Smooth muscle cell (in vitro differentiated cells): ENCODE data around the gene HPCAL1. TPM values are rescaled to one million over a fixed set of nuclear protein-coding genes. Genes with fewer than 3 reads are reported as not detected.

Source experiments
- DNase-seq: peaks from one replicate; lab custom pipeline; 2025; ENCODE audit not compliant: unreplicated experiment; lab: John Stamatoyannopoulos, UW
- H2AFZ ChIP-seq: fragments of 200-600 bp; sonication (generic); 2 replicates; pipeline ENCODE4 v1.6.0; 2016; ENCODE audit warnings: antibody characterized with exemption, low read depth, mild to moderate bottlenecking
- H3F3A ChIP-seq: fragments of 200-600 bp; sonication (generic); 2 replicates; pipeline ENCODE4 v1.6.0; 2017; ENCODE audit warnings: antibody characterized with exemption, low read depth
- H3K27ac ChIP-seq: fragments of 200-600 bp; sonication (generic); 2 replicates; pipeline ENCODE4 v1.5.1; 2016; ENCODE audit warnings: low read depth, mild to moderate bottlenecking
- H3K27me3 ChIP-seq: fragments of 200-600 bp; sonication (generic); 2 replicates; pipeline ENCODE4 v1.6.1; 2016; ENCODE audit warnings: low read depth, mild to moderate bottlenecking
- H3K36me3 ChIP-seq: fragments of 200-600 bp; sonication (generic); 2 replicates; pipeline ENCODE4 v1.5.1; 2016; ENCODE audit warnings: low read depth
- H3K4me1 ChIP-seq: fragments of 200-600 bp; sonication (generic); 2 replicates; pipeline ENCODE4 v1.5.1; 2016; ENCODE audit warnings: low read depth
- H3K4me2 ChIP-seq: fragments of 200-600 bp; sonication (generic); 2 replicates; pipeline ENCODE4 v1.6.0; 2016; ENCODE audit warnings: mild to moderate bottlenecking
- H3K4me3 ChIP-seq: fragments of 200-600 bp; sonication (generic); 2 replicates; pipeline ENCODE4 v1.5.1; 2016; ENCODE audit warnings: mild to moderate bottlenecking
- H3K79me2 ChIP-seq: fragments of 200-600 bp; sonication (generic); 2 replicates; pipeline ENCODE4 v1.6.0; 2016; ENCODE audit warnings: low read depth, mild to moderate bottlenecking
- H3K9ac ChIP-seq: fragments of 200-600 bp; sonication (generic); 2 replicates; pipeline ENCODE4 v1.6.0; 2016; ENCODE audit warnings: low read depth
- H3K9me3 ChIP-seq: fragments of 200-600 bp; sonication (generic); replicated peaks from 2 replicates; pipeline ENCODE4 v1.5.1; 2016; ENCODE audit warnings: low read depth
- H4K20me1 ChIP-seq: fragments of 200-600 bp; sonication (generic); 2 replicates; pipeline ENCODE4 v1.6.0; 2016; ENCODE audit warnings: low read depth
- WGBS: methylation state at CpG from one replicate; pipeline ENCODE4 v1.1.7; 2016; ENCODE audit warnings: low lambda C conversion rate; 5-methylcytosine and 5-hydroxymethylcytosine counted together
- polyA plus RNA-seq: library from polyadenylated mRNA; unstranded; fragments of >200 nt; fragmentation: Nextera tagmentation; extraction: Ambion mirVana; gene quantifications from 2 replicates; pipeline ENCODE4 v1.2.1, GENCODE V29; 2016
- total RNA-seq: library from RNA; depleted of rRNA; stranded (reverse); fragments of >200 nt; gene quantifications from 2 replicates; pipeline ENCODE4 v1.2.3, GENCODE V29; 2014
- TF ChIP-seq, protein P1 (sequence below): fragments of 200-600 bp; sonication (generic); IDR thresholded peaks from 2 replicates; pipeline ENCODE4 v1.5.1; 2017; ENCODE audit warnings: borderline replicate concordance, mild to moderate bottlenecking, antibody characterized with exemption; ENCODE audit not compliant: insufficient read depth, poor library complexity, severe bottlenecking

The HPCAL1 gene
- total and polyA plus RNA-seq, 2 experiments from 2014 or later = 11.7 to 15.8 TPM

DNA sequence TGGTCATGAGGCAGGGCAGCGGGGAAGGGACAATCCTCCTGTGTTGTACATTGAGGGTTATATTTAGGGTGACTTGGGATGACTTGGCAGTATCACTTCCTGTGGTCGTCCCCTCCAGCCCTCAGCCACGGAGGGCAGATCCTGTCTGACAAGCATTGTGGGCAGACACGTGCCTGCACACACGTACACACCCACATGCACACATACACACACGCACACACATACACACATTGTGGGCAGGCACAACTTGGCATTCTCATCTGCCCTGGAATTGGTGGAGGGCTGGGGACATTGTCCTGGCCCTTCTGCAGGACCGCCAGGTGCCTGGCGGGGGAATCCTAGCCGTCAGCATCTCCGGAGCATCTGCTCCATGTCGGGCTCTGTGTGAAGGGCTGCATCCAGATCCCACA lies 97.9 kb downstream of the HPCAL1 start:
- Histone ChIP-seq H4K20me1 (peaks cover 4% of the 10 kb centered on the region), H3K4me3 (no peak overlapping the region), H3K4me1 (no peaks in the 10 kb centered on the region), H3F3A (no peaks in the 10 kb centered on the region), H3K36me3 (no peaks in the 10 kb centered on the region), H3K27ac (no peak overlapping the region), H3K4me2 (no peak overlapping the region), H3K9ac (no peak overlapping the region), H3K27me3 (no peaks in the 10 kb centered on the region), H2AFZ (no peak overlapping the region), H3K9me3 (no peaks in the 10 kb centered on the region), H3K79me2 (no peaks in the 10 kb centered on the region)
- no peak for DNase-seq
- WGBS = 86% methylated on average over 11 of the region's 11 CpGs
- TF ChIP-seq, protein P1, sequence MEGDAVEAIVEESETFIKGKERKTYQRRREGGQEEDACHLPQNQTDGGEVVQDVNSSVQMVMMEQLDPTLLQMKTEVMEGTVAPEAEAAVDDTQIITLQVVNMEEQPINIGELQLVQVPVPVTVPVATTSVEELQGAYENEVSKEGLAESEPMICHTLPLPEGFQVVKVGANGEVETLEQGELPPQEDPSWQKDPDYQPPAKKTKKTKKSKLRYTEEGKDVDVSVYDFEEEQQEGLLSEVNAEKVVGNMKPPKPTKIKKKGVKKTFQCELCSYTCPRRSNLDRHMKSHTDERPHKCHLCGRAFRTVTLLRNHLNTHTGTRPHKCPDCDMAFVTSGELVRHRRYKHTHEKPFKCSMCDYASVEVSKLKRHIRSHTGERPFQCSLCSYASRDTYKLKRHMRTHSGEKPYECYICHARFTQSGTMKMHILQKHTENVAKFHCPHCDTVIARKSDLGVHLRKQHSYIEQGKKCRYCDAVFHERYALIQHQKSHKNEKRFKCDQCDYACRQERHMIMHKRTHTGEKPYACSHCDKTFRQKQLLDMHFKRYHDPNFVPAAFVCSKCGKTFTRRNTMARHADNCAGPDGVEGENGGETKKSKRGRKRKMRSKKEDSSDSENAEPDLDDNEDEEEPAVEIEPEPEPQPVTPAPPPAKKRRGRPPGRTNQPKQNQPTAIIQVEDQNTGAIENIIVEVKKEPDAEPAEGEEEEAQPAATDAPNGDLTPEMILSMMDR = no peak

GRCh38 chr2:10400978-10401951 lies 98.6 kb downstream of the HPCAL1 start:
- Histone ChIP-seq H4K20me1 (no peaks in the 10 kb centered on the region), H3K4me3 (no peak overlapping the region), H3K36me3 (no peaks in the 10 kb centered on the region), H3K4me1 (no peaks in the 10 kb centered on the region), H3K79me2 (no peaks in the 10 kb centered on the region), H3K27me3 (no peaks in the 10 kb centered on the region), H3K4me2 (no peak overlapping the region), H3K27ac (no peak overlapping the region), H3F3A (no peaks in the 10 kb centered on the region), H3K9me3 (no peaks in the 10 kb centered on the region), H2AFZ (no peak overlapping the region), H3K9ac (no peak overlapping the region)
- no peak for DNase-seq
- 89% methylated on average over 21 of the region's 21 CpGs for WGBS
- TF ChIP-seq, protein P1 = no peak

DNA sequence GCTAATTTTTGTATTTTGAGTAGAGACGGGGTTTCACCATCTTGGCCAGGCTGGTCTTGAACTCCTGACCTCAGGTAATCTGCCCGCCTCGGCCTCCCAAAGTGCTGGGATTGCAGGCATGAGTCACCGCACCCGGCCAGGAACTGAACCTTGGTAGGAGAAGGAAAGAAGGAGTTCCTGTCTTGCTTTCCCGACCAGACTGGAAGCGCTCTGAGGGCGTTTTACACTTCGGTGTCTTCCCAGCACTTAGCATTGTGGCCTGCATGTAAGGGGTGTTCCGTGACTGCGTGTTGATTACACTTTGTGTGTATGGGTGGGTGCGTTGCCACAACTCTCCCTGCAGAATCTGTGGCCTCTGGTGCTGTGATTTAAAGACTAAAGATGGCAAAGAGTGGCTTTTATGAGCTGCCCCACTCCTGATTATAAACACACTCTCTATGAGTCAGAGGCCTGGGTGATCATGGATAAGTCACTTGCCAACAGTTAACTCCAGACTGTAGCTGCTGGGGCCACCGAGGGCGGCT lies 99.4 kb downstream of the HPCAL1 start:
- Histone ChIP-seq H4K20me1 (no peaks in the 10 kb centered on the region), H3K79me2 (no peaks in the 10 kb centered on the region), H3K9ac (no peak overlapping the region), H2AFZ (no peak overlapping the region), H3K27ac (no peak overlapping the region), H3F3A (no peaks in the 10 kb centered on the region), H3K36me3 (no peaks in the 10 kb centered on the region), H3K4me2 (no peak overlapping the region), H3K27me3 (no peaks in the 10 kb centered on the region), H3K9me3 (no peaks in the 10 kb centered on the region), H3K4me3 (no peak overlapping the region), H3K4me1 (no peaks in the 10 kb centered on the region)
- TF ChIP-seq, protein P1 = no peak
- WGBS = 72% methylated on average over 14 of the region's 14 CpGs
- no peak for DNase-seq
